HG02938 (cell line): ENCODE measurements around the gene SOWAHC.
A peak's percentile ranks its signal among the peaks of the same experiment; 100 is the strongest.
"Not testable (repeated sequence)": the region's sequence is repeated elsewhere in the genome, so short reads cannot be mapped to it uniquely, and the experiment has no call there.

ENCODE experiments used
- ATAC-seq: cut with Tn5 transposase; IDR thresholded peaks from one replicate; pipeline ENCODE4 v1.9.1; 2021; ENCODE audit warnings: mild to moderate bottlenecking, moderate library complexity; ENCODE audit not compliant: unreplicated experiment

The SOWAHC gene

DNA sequence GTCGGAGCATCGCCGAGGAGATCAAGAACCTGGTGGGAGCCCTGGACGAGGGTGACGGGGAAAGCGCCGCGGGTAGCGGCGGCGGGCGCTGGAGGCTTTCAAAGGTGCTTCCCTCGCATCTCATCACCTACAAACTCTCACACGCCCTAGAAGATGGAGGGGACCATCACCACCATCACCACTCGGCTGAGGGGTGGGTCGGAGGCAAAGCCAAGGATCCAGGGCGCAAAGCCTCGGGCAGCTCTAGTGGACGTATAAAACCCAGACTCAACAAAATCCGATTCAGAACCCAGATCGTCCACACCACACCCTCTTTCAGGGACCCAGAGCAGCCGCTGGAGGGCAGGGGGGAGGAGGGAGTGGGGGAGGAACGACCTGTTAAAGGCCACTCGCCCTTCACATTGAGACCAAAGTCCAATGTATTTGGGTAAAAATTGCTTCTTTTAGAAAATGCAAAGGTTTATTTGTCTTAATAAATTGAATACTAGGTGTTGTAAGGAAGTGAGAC lies 1.5 kb downstream of the SOWAHC start:
- ATAC-seq, result no peak

- no peak for ATAC-seq
These were observed 2.0 kb downstream of the SOWAHC start for GRCh38 chr2:109616184-109616583.

DNA sequence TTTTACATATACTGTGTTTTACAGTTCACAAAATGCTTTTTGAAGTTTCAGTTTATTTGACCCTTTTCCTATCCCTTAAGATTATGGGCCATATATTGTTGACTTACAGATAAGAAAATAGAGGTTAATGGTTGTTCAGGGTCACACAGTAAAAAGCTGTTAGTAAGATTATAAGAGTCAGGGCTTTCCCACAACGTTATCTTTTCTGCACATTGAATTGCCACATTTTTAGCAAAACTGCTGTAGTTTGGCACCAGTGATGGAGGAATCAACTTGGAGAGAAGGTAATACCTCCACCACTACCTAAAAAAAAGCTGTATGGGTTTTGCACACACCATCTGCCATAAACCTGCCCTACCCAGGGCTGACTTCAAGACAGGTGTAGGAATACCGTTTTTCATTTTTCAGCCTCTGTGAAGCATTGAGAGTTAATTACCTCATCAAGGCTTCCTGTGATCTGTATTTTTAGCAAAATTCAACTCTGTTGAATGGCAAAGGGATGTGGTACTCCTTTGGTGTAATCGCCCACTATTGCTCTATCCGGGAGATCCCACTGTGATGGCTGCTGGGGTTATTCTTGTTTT lies 5.0 kb downstream of the SOWAHC start:
- ATAC-seq, result no peak

GRCh38 chr2:109623297-109623696 lies 9.1 kb downstream of the SOWAHC start:
- ATAC-seq, result no peak

GRCh38 chr2:109623923-109624322 lies 9.8 kb downstream of the SOWAHC start:
- ATAC-seq, result no peak

DNA sequence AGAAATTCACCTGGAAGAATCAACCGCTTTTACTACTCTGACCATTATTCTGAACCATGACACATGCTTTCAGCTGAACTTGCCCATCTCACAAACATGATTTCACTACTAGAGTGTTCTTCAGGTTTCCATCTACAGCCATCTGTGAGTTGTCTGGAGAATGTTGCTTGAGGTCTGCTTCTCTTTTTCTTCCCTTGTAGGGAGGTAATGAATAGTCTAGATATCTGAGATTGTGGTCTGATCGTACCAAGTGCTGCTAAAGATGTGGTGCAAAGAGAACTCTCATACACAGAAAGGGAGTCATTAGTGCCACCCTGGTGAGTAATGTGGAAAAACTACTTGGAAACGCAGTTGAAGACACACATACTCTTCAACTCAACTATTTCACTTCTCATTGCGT lies 10.2 kb downstream of the SOWAHC start:
- no peak for ATAC-seq

DNA sequence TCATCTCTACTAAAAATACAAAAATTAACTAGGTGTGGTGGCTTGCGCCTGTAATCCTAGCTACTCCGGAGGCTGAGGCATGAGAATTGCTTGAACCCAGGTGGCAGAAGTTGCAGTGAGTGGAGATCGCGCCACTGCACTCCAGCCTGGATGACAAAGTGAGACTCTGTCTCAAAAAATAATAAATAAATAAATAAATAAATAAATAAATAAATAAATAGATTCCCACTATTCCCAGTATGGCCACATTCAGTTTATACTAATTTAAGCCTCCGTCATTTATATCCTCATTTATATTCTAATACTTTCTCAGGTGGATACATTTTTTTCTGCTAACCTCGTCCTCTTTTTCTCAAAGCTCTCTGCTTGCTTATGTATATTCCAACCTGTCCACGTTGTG lies 14.2 kb downstream of the SOWAHC start:
- ATAC-seq, result not testable (repeated sequence)

GRCh38 chr2:109629867-109630266 lies 15.7 kb downstream of the SOWAHC start:
- no peak for ATAC-seq

DNA sequence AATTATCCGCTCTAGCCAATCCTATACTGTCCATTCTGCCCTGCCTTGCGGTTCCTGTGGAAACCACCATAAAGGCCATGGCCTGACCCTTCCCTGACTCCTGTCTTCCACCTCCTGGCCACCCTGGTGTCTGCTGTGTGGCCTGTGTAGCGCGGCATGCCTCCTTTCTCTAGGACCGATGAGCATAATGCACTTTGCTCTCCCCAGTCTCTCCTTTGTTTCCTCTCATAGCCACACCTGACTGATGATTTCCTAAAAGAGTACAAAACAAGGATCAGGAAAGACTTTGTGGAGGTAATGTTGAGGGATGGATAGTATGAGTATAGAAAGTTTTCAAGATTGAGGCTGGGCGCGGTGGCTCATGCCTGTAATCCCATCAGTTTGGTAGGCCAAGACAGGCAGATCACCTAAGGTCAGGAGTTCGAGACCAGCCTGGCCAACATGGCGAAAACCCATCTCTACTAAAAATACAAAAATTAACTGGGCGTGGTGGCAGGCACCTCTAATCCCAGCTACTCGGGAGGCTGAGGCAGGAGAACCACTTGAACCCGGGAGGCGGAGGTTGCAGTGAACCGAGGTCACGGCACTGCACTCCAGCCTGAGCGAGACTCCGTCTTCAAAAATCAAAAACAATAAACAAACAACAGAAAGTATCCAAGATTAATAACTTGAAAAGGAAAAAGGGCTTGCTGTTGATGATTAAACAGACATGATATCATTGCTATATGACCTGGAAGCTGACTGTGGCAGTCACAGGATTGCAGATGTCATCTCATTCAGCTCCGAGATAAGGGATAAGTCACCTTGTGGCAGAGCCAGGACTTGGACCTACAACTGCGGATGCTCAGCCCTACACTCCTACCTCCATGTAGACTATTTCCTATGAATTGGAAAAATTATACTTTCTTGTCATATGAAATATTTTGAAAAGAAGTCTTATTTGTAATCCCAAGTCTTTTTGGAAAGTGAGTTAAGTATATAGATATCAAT lies 16.6 kb downstream of the SOWAHC start:
- no peak for ATAC-seq

- ATAC-seq, result no peak
These were observed 17.6 kb downstream of the SOWAHC start for GRCh38 chr2:109631741-109632140.

GRCh38 chr2:109632158-109632789 lies 18.1 kb downstream of the SOWAHC start:
- ATAC-seq, result no peak

DNA sequence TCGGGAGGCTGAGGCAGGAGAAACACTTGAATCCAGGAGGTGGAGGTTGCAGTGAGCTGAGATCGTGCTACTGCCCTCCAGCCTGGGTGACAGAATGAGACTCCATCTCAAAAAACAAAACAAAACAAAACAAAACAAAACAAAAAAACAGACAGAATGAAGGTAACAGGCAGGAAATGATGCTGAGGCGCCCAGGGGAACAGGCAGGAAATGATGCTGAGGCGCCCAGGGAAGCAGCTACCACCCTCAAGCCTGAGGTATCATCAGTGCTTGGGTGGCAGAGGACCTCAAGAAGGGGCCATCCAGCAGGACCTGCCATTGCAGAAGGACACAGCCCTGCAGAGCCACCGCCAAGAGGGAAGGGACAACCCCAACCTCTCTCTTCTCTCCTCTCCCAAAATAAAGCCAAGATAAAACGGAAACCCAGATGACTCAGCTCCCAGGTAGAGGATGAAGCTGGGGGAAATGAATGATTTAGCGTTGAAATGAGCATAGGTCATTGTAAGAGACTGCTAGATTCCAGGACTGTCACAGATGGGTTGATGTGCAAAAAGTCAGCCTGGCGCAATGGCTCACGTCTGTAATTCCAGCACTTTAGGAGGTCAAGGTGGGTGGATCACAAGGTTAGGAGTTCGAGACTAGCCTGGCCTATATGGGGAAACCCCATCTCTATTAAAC lies 19.3 kb downstream of the SOWAHC start:
- no peak for ATAC-seq

GRCh38 chr2:109635426-109636304 lies 21.5 kb downstream of the SOWAHC start:
- no peak for ATAC-seq

GRCh38 chr2:109636317-109636716 lies 22.2 kb downstream of the SOWAHC start:
- ATAC-seq, result no peak

DNA sequence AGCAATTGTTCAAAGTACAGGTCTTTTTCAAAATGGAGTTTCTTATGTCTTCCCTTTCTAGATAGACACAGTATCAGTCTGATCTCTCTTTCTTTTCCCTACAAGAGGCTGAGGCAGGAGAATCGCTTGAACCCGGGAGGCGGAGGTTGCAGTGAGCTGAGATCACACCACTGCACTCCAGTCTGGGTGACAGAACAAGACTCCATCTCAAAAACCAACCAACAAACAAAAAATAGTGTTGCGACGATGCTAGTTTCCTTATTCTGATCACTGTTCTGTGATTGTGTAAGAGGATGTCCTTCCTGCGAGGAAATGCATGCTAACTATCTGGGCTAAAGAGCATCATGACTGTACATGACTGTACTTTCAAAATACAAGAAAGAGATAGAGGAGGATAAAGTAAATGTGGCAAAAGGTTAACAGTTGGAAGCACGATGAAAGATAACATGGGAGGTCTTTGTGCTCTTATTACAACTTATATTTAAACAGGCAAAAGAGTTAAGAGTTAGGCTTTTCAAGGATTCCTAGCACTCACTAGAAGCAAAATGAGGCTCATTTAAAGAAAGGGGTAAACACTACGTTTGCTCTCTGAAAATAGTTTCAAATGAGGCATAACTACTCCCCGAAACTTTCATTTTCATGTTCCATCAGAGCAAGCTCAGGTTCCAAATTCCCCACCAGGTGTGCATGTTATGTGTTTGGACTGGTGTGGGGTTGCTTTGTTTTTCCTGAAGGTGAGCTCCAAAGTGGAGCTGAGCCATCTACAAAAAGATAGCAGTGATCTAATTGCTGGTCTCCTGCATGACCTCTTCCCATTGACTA lies 23.8 kb downstream of the SOWAHC start:
- peak; percentile 53 for ATAC-seq

DNA sequence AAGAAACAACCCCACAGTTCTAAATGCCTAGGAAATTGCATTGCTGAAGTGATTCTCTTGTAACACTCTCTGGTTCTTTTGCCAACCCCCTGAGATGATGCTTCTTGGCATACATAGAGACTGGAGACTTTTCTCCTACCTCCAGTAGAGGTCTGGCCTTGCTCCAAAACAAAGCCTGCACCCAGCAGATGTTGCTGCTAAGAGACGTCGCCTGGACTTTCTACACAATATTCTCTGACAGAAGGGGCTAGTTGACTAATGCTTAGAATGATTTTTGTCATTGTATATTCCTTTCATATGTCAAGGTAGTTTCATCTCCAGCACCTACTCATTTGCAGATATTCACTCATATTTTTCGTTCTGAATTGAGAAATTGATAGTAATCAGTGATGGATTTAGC lies 24.6 kb downstream of the SOWAHC start:
- no peak for ATAC-seq

GRCh38 chr2:109640000-109640399 lies 25.8 kb downstream of the SOWAHC start:
- ATAC-seq, result not testable (repeated sequence)

GRCh38 chr2:109644571-109645275 lies 30.6 kb downstream of the SOWAHC start:
- ATAC-seq, result no peak
